Fibroblast of peridontal ligament (primary cell): ENCODE data around the gene ITIH3.

ENCODE experiments used
- DNase-seq: peaks from one replicate; pipeline ENCODE4 v3.0.0-alpha.2; 2010; ENCODE audit errors: extremely low read depth

The ITIH3 gene

GRCh38 chr3:52845691-52846431, 51.3 kb downstream of the ITIH3 start:
- no peak for DNase-seq

GRCh38 chr3:52846432-52846965, 51.9 kb downstream of the ITIH3 start:
- no peak for DNase-seq

- DNase-seq: no peak
These were observed 52.6 kb downstream of the ITIH3 start for GRCh38 chr3:52847241-52847640.

GRCh38 chr3:52847726-52848125, 53.1 kb downstream of the ITIH3 start:
- no peak for DNase-seq

GRCh38 chr3:52848617-52849016, 54.0 kb downstream of the ITIH3 start:
- peak; percentile 70 for DNase-seq

GRCh38 chr3:52849656-52850055, 55.1 kb downstream of the ITIH3 start:
- DNase-seq: no peak

- DNase-seq: peak; percentile 59
These were observed 56.8 kb downstream of the ITIH3 start for GRCh38 chr3:52851348-52851747.

GRCh38 chr3:52852419-52852818, 57.8 kb downstream of the ITIH3 start:
- DNase-seq: no peak

GRCh38 chr3:52854013-52854412, 59.4 kb downstream of the ITIH3 start:
- no peak for DNase-seq

- DNase-seq: no peak
These were observed 62.1 kb downstream of the ITIH3 start for GRCh38 chr3:52856666-52857065.

- DNase-seq: no peak
These were observed 62.5 kb downstream of the ITIH3 start for GRCh38 chr3:52857133-52857532.

GRCh38 chr3:52857864-52858263, 63.3 kb downstream of the ITIH3 start:
- no peak for DNase-seq
